T-helper 2 cell treated with Interferon-gamma antibody and Interleukin-4, amounts not matched to agents 100 ng/mL and 5 ng/mL, for 36 hours (primary cell): ENCODE results near the gene CACNB2. TPM values are rescaled to one million over a fixed set of nuclear protein-coding genes. Genes with fewer than 3 reads are reported as not detected.

ENCODE experiments used
- intact Hi-C: fragments of 100-400 bp; cut with micrococcal nuclease; formaldehyde crosslinking; loops from one replicate; pipeline ENCODE4 v1.15.1; 2023
- total RNA-seq: library from RNA; stranded (reverse); gene quantifications from 2 replicates; pipeline ENCODE4 v1.2.3, GENCODE V29; 2022

CACNB2 gene
- total RNA-seq, 1 donor from 2014 or later = 0.14 TPM

GRCh38 chr10:18501629-18502028 lies 361.4 kb downstream of the CACNB2 start:
- intact Hi-C loops = no loop called here

DNA sequence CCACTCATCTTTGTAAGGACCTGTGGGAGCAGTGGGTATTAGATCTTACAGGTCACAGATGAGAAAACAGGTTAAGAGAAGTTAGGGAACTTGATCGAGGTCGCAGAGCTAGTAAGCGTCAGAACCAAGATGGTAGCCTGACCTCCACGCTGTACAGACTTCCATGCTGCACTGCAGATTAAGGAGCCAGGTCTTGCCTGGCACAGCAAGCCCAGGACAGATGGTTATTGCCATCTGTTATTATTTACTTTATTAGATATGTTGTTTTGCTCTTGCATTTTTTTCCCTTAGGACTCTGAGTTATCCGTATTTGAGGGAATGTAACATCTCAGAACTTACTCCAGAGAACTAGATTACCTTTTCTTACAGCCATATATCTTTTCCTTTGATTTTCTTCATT lies 363.9 kb downstream of the CACNB2 start:
- intact Hi-C loops = no loop called here

DNA sequence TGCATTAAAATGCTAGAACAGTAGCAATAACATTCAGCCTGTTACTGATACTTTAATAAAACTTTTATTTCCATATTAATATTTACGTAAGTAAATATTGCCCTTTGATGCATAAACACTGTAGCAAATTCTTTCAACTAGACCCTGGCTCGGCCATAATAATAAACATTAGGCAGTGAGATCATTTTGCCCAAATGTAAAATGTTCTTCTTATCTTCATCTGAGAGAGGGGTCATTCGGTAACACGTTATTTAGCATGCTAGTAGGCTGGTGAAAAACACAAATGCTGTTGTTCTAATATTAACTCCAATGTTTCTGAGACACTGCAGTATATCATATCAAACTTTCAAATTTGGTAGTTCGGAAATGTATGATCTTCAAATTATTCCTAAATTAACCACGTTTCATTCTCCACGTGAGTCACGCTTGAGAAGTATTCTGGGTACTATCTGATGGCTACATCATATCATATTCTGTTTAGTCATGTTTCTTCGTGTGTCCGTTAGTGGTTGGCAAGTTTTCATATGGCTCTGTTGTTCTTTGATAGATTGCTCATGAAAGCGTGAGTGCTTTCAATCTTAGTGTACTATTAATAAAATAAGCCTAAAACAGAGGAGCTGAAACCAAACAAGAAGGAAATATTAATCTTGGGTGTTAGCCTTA lies 365.4 kb downstream of the CACNB2 start:
- intact Hi-C loops = no loop called here

DNA sequence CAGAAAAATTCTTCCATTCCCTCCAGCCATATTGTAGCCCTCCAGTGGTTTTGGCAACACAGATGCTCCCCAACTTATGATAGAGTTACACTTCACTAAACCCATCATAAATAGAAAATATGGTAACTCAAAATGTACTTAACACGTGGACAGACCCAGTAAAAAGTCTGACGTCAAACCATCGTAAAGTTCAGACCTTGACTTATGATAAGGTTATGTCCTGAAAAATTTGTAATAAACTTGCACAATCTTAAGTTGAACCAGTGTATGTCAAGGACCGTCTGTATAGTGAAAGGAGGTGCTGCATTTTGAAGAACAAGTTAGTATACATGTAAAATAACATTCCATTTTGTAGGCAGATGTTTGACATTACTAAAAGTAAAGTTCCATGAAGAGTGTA lies 368.4 kb downstream of the CACNB2 start:
- intact Hi-C loops = no loop called here

DNA sequence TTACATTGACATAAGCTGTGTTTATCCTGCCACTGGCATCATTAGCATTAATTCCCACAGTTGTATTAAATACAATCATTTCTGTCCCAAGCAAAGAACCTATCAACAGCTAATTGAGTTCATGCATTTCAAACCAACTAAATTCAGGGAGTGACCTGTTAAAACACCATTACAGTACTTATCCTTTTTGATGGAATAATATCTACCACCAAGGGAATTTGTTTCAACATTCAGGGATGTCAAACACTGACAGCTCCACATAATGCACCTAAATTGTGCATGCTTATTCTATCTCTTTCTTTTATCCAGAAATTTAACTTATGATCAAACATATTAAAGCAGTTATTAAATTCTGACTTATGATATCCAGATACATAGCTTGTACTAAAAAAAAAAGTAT lies 374.3 kb downstream of the CACNB2 start:
- intact Hi-C loops = no loop called here

- intact Hi-C loops = no loop called here
Observed at GRCh38 chr10:18516851-18517250, 376.6 kb downstream of the CACNB2 start.

DNA sequence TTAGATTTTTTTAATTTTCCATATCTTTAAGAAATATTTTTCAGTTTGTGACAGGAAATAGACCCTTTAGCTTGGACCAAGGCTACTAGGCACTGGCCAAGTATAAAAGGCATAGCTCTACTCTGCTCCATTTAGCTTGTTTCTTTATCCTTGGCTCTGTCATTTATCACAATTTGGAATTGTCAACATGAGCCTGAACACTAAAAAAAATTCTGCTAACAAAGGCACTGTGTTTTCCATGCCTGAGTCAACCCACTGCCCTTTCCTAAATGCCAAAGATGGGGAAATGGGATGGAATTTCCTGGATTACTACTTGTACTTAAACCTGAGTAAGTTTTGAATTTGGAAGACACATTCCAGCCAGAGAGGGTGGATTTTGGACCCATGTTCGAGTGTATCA lies 382.8 kb downstream of the CACNB2 start:
- intact Hi-C loops = no loop called here

- intact Hi-C loops = no loop called here
Observed at GRCh38 chr10:18523858-18524257, 383.6 kb downstream of the CACNB2 start.

DNA sequence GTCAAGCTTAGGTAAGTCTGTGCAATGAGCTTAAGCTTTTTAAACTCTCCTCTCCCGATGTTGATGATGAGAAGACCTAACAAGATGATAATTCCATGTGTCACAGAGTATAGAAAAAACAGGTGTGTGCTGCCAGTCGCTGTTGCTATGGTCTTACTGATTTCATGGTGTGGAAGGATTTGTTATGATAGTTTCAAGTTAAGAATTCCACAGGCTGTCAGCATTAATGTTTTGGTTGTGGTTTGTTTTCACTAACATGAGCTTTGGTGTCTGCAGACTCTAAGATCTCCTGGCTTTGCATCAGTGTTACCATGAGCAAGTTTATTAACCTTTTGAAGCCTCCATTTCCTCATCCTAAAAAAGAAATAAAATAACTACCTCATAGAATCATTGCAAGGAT lies 387.5 kb downstream of the CACNB2 start:
- intact Hi-C loops = no loop called here

DNA sequence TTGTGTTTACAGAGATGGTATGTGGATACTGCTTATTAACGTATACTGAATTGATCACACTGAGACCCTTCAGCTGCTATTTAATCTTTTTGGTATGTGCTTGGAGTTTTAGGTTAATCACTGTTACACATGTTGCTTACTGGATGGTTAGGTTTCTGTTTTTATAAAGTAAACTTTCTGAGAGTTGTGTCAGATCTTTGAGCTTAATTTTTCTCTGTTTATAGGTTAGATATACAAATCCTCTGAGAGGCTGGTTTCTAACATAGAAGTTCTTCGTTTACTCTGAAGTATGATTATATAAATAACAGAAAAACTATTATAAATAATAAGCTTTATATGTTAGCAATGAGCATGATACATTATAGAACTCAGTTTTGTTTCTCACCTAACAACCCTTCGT lies 388.1 kb downstream of the CACNB2 start:
- intact Hi-C loops = no loop called here

DNA sequence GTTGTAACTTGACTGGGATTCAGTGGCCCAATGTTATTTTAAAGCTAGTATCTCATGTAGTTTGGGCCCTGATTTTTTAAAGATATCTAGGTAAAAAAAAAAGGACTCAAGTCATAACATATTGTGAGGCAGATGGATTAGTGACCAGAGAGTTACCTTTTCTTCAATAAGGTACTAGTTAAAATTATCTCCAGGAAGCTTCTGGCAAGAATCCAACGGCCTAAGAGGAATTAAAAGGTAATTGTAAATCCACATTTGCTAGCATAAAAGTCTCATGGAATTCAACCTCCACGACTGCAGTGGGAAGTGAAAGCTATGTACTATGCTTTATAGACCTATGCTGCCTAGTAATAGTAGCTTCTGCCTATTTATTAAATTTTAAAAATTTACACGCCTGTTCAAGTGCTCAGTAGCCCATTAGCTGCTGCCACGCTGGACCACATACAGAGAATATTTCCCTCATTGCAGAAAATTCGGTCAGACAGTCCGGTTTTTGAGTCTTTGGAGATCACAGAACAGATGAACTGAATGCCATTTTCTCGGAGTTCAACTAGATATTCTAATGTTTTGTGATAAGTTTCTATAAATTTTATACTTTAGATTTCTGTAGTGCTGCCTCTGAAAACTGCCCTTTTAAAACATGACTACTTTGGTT lies 392.8 kb downstream of the CACNB2 start:
- intact Hi-C loops = no loop called here

- intact Hi-C loops = no loop called here
Observed at GRCh38 chr10:18533896-18534295, 393.7 kb downstream of the CACNB2 start.

GRCh38 chr10:18539335-18539734 lies 399.1 kb downstream of the CACNB2 start:
- intact Hi-C loops = no loop called here

GRCh38 chr10:18540195-18540594 lies 400.0 kb downstream of the CACNB2 start:
- intact Hi-C loops = no loop called here

- intact Hi-C loops = no loop called here
Observed at GRCh38 chr10:18542832-18543231, 402.6 kb downstream of the CACNB2 start.

- intact Hi-C loops = no loop called here
Observed at GRCh38 chr10:18545621-18546305, 405.5 kb downstream of the CACNB2 start.

GRCh38 chr10:18549105-18549504 lies 408.9 kb downstream of the CACNB2 start:
- intact Hi-C loops = no loop called here

GRCh38 chr10:18551473-18551872 lies 411.2 kb downstream of the CACNB2 start:
- intact Hi-C loops = no loop called here

- intact Hi-C loops = no loop called here
Observed at GRCh38 chr10:18554479-18554878, 414.3 kb downstream of the CACNB2 start.

DNA sequence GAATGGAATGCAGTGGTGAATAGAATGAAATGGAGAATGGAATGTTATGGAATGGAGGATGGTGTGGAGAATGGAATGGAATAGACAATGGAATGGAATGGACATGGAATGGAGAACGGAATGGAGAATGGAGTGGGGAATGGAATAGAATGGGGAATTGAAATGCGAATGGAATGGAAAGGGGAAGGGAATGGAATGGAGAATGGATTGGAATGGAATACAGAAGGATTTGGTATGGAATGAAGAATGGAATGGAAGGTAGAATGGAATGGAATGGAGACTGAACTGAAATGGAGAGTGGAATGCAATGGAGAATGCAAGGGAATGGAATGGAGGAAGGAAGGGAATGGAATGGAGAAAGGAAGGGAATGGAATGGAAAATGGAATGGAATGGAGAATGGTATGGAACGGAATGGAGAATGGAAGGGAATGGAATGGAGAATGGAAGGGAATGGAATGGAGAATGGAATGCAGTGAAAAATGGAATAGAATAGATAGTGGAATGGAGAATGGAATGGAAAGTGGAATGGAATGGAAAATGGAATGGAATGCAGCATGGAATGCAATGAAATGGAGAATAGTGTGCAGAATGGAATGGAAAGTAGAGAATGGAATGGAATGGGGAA lies 416.4 kb downstream of the CACNB2 start:
- intact Hi-C loops = no loop called here

- intact Hi-C loops = no loop called here
Observed at GRCh38 chr10:18557960-18558359, 417.7 kb downstream of the CACNB2 start.

DNA sequence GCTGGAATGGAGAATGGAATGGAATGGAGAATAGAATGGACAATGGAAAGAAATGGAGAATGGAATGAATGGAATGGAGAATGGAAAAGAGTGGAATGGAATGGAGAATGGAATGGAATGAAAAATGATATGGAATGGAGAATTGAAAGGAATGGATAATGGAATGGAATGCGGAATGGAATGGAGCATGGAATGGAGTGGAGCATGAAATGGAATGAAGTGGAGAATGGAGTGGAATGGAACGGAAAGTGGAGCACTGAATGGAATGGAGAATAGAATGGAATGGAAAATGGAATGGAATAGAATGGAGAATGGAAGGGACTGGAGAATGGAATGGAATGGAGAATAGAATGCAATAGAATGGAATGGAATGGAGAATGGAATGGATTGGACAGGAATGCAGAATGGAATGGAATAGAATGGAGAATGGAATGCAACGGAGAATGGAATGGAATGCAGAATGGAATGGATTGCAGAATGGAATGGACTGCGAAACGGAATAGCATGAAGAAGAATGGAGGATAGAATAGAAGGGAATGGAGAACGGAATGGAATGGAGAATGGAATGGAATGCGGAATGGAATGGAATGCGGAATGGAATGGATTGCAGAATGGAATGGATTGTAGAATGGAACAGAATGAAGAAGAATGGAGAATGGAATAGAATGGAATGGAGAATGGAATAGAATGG lies 421.8 kb downstream of the CACNB2 start:
- intact Hi-C loops = no loop called here
